Astrocyte of the spinal cord (primary cell): ENCODE results near the gene ZRANB1.

Source experiments
- DNase-seq: peaks from one replicate; pipeline ENCODE4 v3.0.0; 2011; ENCODE audit warnings: low read depth, low spot score
- H3K4me3 ChIP-seq: 2 replicates; pipeline ENCODE4 v1.5.1; 2011; ENCODE audit warnings: low read depth, mild to moderate bottlenecking, low read length, moderate library complexity
- in situ Hi-C: cut with HindIII; loops from 2 replicates; pipeline ENCODE4 v1.10.0; 2017; ENCODE audit warnings: low sequenced_read_pairs
- TF ChIP-seq, protein P1 (sequence below): IDR thresholded peaks from 2 replicates; pipeline ENCODE4 v1.5.1; 2012; ENCODE audit warnings: low read depth, mild to moderate bottlenecking, low read length, inconsistent platforms

The ZRANB1 gene

DNA sequence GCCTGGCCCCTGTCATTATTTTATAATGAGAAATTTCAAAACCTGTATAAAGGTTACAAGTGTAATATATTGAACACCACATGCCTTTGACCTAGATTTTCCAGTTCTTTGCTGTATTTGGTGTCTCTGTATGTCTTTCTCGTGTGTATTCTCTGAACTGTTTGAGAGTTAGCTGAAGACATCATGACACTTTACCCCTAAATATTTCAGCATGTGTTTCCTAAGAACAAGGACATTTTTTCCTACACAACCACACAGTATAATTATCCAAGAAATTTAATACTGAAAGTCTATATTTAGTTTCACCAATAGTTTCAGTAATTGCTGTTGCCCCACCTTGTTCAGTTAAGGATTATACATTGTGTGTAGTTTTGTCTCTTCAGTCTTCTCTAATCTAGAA is 14.8 kb downstream of the ZRANB1 start:
- no peak for DNase-seq
- in situ Hi-C loops, result no loop called here
- TF ChIP-seq, protein P1, sequence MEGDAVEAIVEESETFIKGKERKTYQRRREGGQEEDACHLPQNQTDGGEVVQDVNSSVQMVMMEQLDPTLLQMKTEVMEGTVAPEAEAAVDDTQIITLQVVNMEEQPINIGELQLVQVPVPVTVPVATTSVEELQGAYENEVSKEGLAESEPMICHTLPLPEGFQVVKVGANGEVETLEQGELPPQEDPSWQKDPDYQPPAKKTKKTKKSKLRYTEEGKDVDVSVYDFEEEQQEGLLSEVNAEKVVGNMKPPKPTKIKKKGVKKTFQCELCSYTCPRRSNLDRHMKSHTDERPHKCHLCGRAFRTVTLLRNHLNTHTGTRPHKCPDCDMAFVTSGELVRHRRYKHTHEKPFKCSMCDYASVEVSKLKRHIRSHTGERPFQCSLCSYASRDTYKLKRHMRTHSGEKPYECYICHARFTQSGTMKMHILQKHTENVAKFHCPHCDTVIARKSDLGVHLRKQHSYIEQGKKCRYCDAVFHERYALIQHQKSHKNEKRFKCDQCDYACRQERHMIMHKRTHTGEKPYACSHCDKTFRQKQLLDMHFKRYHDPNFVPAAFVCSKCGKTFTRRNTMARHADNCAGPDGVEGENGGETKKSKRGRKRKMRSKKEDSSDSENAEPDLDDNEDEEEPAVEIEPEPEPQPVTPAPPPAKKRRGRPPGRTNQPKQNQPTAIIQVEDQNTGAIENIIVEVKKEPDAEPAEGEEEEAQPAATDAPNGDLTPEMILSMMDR, result no peak
- H3K4me3 ChIP-seq, result no peak overlapping the region

DNA sequence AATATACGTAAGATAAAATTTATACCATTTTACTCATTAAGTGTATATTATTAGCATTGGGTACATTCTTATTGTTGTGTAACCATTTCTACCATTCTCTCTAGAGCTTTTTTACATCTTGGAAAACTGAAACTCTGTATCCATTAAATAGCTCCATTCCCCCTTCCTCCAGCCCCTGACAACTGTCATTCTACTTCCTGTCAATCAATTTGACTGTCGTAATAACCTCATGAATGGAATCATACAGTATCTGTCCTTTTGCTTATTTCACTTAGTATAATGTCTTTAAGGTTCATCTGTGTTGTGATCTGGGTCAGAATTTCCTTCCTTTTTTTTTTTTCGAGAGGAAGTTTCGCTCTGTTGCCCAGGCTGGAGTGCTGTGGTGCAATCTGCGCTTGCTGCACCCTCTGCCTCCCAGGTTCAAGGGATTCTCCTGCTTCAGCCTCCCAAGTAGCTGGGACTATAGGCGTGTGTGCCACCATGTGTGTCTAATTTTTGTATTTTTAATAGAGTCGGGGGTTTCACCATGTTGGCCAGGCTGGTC is 15.6 kb downstream of the ZRANB1 start:
- H3K4me3 ChIP-seq, result no peak overlapping the region
- in situ Hi-C loops, result no loop called here

DNA sequence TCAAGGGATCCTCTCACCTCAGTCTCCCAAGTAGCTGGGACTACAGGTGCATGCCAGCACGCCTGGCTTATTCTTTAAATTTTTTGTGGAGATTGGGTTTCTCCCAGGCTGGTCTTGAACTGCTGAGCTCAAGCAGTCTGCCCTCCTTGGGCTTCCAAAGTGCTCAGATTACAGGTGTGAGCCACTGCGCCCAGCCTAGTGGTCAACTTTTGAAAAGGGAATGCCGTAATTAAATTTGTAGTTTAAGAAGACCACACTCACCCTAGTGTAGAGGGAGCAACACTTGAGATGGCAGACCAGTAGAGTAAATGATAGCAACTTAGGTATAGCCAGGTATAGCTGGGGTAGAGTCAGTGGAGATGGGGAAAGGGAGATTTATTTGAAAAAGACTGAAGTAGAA is 17.6 kb downstream of the ZRANB1 start:
- no peak overlapping the region for H3K4me3 ChIP-seq
- in situ Hi-C loops, result no loop called here
- no peak for DNase-seq
- TF ChIP-seq, protein P1, result no peak

More for the DNA sequence above, 15.6 kb downstream of the ZRANB1 start:
- TF ChIP-seq, protein P1, result no peak
- no peak for DNase-seq

DNA sequence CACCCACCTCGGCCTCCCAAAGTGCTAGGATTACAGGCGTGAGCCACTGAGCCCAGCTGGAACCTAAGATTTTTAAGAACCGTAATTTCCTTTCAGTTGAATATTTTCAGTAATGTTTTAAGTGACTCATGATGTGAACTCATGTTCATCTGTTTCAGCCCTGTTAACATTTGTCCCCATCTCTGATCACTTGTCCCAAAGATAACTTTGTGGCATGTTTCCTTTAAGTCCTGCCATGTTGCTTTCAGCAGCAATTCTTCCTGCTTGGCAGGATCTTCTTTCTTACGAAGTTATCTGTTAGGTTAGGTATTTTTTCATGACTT is 19.3 kb downstream of the ZRANB1 start:
- no peak overlapping the region for H3K4me3 ChIP-seq
- no peak for DNase-seq
- TF ChIP-seq, protein P1, result no peak
- in situ Hi-C loops, result no loop called here

DNA sequence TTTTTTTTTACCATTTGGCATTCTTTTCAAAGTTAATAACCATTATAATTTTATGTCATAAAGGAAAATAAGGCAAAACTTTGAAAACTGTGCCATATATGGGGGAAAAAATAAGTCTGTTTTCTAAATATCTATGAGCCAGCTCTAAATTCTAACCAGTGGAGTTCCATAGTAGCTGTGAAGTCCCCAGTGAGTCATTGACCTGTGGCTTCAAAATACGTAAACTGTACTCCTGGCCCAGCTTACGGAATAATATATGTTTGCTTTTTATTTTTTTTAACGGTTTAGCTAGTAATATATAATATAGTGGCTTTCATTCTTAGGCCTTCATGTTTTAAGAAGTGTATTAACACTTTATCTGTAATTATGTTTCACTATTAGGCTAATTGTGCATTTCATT is 20.5 kb downstream of the ZRANB1 start:
- DNase-seq, result peak; percentile 43
- H3K4me3 ChIP-seq, result no peak overlapping the region
- TF ChIP-seq, protein P1, result no peak
- in situ Hi-C loops, result no loop called here

DNA sequence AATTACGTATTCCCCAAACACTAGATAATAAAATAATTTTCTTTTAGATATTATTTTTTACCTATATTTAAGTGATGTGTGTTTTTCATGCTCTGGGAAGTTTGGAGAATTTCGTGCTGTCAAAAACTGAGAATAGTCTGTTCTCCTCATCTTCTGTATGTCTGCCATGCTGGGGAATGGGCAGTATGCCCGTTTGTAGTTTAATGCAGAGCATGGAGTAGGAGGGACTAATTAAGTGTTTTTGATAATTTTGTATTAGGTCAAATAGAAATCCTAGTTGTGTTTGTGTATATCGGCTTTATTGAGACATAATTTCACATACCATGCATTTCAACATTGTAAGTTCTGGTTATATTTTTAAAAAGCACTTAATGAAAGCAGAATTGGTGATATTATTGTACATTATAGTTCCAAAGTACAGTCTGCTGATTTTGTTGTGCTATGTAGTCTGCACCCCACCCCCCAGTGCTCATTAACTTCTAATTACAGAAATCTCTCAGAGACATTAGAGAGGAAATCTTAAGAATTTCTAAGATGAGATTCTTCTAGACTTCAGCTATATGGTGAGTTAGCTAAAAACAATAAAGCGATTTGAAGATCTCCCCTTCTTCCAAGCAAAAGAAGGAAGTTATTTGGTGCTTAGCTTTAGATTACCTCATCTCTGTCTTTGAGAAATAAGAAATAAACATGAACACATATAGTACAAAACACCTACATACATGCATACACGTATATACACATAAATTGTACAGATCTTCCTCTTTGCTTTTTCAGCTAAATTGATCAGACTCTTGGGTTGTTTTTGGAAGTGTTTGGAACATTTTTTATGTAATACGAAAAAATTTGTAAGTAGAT is 22.2 kb downstream of the ZRANB1 start:
- TF ChIP-seq, protein P1, result no peak
- no peak for DNase-seq
- no peak overlapping the region for H3K4me3 ChIP-seq
- in situ Hi-C loops, result no loop called here
